K562 (cell line): Measurements from ENCODE around the gene BST1. TPM values are rescaled to one million over a fixed set of nuclear protein-coding genes. Genes with fewer than 3 reads are reported as not detected.
A peak's percentile ranks its signal among the peaks of the same experiment; 100 is the strongest.

ENCODE experiments used
- ATAC-seq: fragments of 200-7000 bp; cut with Tn5 transposase; 3 replicates; pipeline ENCODE4 v1.9.1; 2020; ENCODE audit warnings: moderate library complexity
- BruUV-seq: library from RNA; stranded (reverse); fragments of 400-500 nt; replicated peaks from 2 replicates; lab custom pipeline; 2021; lab: Mats Ljungman, UMichigan
- CTCF ChIA-PET: fragments of 300-600 bp; formaldehyde crosslinking; extraction: SDS; loops from one replicate; lab custom pipeline; 2021; ENCODE audit warnings: low intra/inter-chr PET ratio; lab: Yijun Ruan, JAX
- POLR2A ChIA-PET: fragments of 300-600, 350-650 bp; sonication (Branson Sonifier 250); formaldehyde crosslinking; extraction: SDS; loops from one replicate; lab custom pipeline; 2021; ENCODE audit warnings: antibody characterized with exemption, inconsistent platforms; lab: Yijun Ruan, JAX
- DNase-seq, 4 experiments: peaks; one replicate each; pipeline versions ENCODE4 v3.0.0 to v3.0.0-alpha.2; 2011 to 2018; ENCODE audit warnings: low spot score in 3 of 4, mixed read lengths in 3 of 4; ENCODE audit errors: extremely low read depth in 1 of 4
- FAIRE-seq: peaks from 2 replicates; lab custom pipeline; 2011; peaks lifted over from hg19 to GRCh38; lab: Jason Lieb, UNC
- H2AFZ ChIP-seq: 2 replicates; pipeline ENCODE4 v1.6.0; 2011; ENCODE audit warnings: low read depth, low read length, control low read depth, inconsistent platforms
- H3K27ac ChIP-seq: fragments of 200-600 bp; 3 replicates; pipeline ENCODE4 v1.8.0; 2011; ENCODE audit warnings: low read depth, mild to moderate bottlenecking, control low read depth, inconsistent platforms, low read length, moderate library complexity, mixed read lengths; ENCODE audit errors: extremely low read depth
- H3K27me3 ChIP-seq, 2 experiments: fragments of 300-600 bp in 1 of 2; 2 replicates in 1 of 2; 3 replicates in 1 of 2; pipeline versions ENCODE4 v1.6.0 to v1.8.0; 2011; ENCODE audit warnings: inconsistent platforms in 2 of 2, low read length in 2 of 2, mild to moderate bottlenecking in 1 of 2, mixed read lengths in 1 of 2, moderate library complexity in 1 of 2; ENCODE audit not compliant: control insufficient read depth in 2 of 2, insufficient read depth in 2 of 2
- H3K36me3 ChIP-seq: fragments of 300-600 bp; 3 replicates; pipeline ENCODE4 v1.8.0; 2011; ENCODE audit warnings: mild to moderate bottlenecking, low read length, inconsistent platforms; ENCODE audit not compliant: control insufficient read depth, insufficient read depth
- H3K4me1 ChIP-seq, 2 experiments: fragments of 200-600 bp in 1 of 2; replicated peaks in 1 of 2; 2 replicates in 1 of 2; 3 replicates in 1 of 2; pipeline versions ENCODE4 v1.5.1 to v1.8.0; 2011; ENCODE audit warnings: inconsistent platforms in 2 of 2, low read length in 2 of 2, mild to moderate bottlenecking in 1 of 2, mixed read lengths in 1 of 2, moderate library complexity in 1 of 2; ENCODE audit not compliant: control insufficient read depth in 2 of 2, insufficient read depth in 2 of 2
- H3K4me2 ChIP-seq: 2 replicates; pipeline ENCODE4 v1.6.1; 2011; ENCODE audit warnings: low read length, control low read depth, inconsistent platforms, mixed read lengths; ENCODE audit not compliant: insufficient read depth
- H3K4me3 ChIP-seq: fragments of 200-600 bp; sonication (generic), shearing (Covaris generic); 2 replicates; pipeline ENCODE4 v1.5.1; 2016; ENCODE audit warnings: control low read depth, inconsistent platforms
- H3K79me2 ChIP-seq: fragments of 200-600 bp; 3 replicates; pipeline ENCODE4 v1.8.0; 2011; ENCODE audit warnings: low read length, inconsistent platforms; ENCODE audit not compliant: control insufficient read depth, insufficient read depth
- H3K9ac ChIP-seq, 2 experiments: 2 replicates each; pipeline versions ENCODE4 v1.6.0 to v1.6.1; 2011; ENCODE audit warnings: low read depth in 2 of 2, low read length in 2 of 2, control low read depth in 1 of 2, inconsistent platforms in 1 of 2, mild to moderate bottlenecking in 1 of 2, mixed read lengths in 1 of 2; ENCODE audit not compliant: insufficient read depth in 1 of 2
- H3K9me1 ChIP-seq: one replicate; pipeline ENCODE4 v1.6.0; 2011; ENCODE audit warnings: inconsistent platforms, mild to moderate bottlenecking, low read length, moderate library complexity; ENCODE audit not compliant: control insufficient read depth, insufficient read depth
- H3K9me3 ChIP-seq: replicated peaks from 2 replicates; pipeline ENCODE4 v1.5.1; 2011; ENCODE audit warnings: low read depth, low read length, inconsistent platforms; ENCODE audit not compliant: control insufficient read depth, insufficient read depth
- H4K20me1 ChIP-seq: replicated peaks from 2 replicates; pipeline ENCODE4 v1.6.1; 2011; ENCODE audit warnings: low read length, inconsistent platforms, mixed read lengths; ENCODE audit not compliant: control insufficient read depth, insufficient read depth
- ADNP ChIP-seq: fragments of 200-800 bp; sonication (Bioruptor generic); IDR thresholded peaks from 2 replicates; pipeline ENCODE4 v1.6.1; 2016; ENCODE audit warnings: missing genetic modification characterization, missing compliant biosample characterization
- KDM1A ChIP-seq, 2 experiments: fragments of 450-650 bp; IDR thresholded peaks; 2 replicates each; pipeline ENCODE4 v1.6.1; 2016; ENCODE audit warnings: mild to moderate bottlenecking in 2 of 2
- MYBL2 ChIP-seq, 2 experiments: fragments of 450-650 bp in 1 of 2; sonication (generic) in 1 of 2; formaldehyde crosslinking in 1 of 2; IDR thresholded peaks; 2 replicates each; pipeline versions ENCODE4 v1.6.1 to v1.8.1; 2017 to 2022; ENCODE audit warnings: borderline replicate concordance in 1 of 2, inconsistent platforms in 1 of 2, low read depth in 1 of 2, mild to moderate bottlenecking in 1 of 2, missing genetic modification reagents in 1 of 2, moderate library complexity in 1 of 2
- ZNF57 ChIP-seq: fragments of 450-650 bp; formaldehyde crosslinking; IDR thresholded peaks from 2 replicates; pipeline ENCODE4 v1.4.0; 2020; ENCODE audit warnings: mild to moderate bottlenecking, moderate library complexity
- WGBS: fragments of 100-300 bp; shearing (Covaris generic); methylation state at CpG from one replicate; pipeline ENCODE4 v1.1.6; 2016; ENCODE audit warnings: low coverage, mixed read lengths; ENCODE audit not compliant: insufficient coverage; ENCODE audit errors: missing lambda C conversion rate; 5-methylcytosine and 5-hydroxymethylcytosine counted together
- in situ Hi-C: fragments of 300-500 bp; cut with MboI; formaldehyde crosslinking; loops from 4 replicates; pipeline ENCODE4 v1.15.0; 2018; ENCODE audit warnings: inconsistent platforms, mixed read lengths
- intact Hi-C: fragments of 100-400 bp; cut with micrococcal nuclease; formaldehyde crosslinking; loops from 2 replicates; pipeline ENCODE4 v1.14.2; 2022
- polyA plus RNA-seq, 8 experiments: library from polyadenylated mRNA; depleted of rRNA in 4 of 8; stranded (reverse) in 5 of 8; unstranded in 3 of 8; fragments of >200 nt; fragmentation: Nextera tagmentation in 2 of 8; fragmentation: Illumina TruSeq in 1 of 8; extraction: Ambion mirVana in 2 of 8; extraction: Trizol in 1 of 8; gene quantifications; 2 replicates each; pipeline versions ENCODE4 v1.2.1 to v1.2.3, GENCODE V29; 2011 to 2014; ENCODE audit warnings: inconsistent platforms in 1 of 8, missing spikeins in 1 of 8
- total RNA-seq, 7 experiments: library from RNA; depleted of rRNA in 6 of 7; stranded (reverse); fragments of >200 nt in 6 of 7; fragmentation: Illumina TruSeq in 2 of 7; extraction: Trizol in 2 of 7; gene quantifications; 2 replicates each; pipeline versions ENCODE4 v1.2.1 to v1.2.3, GENCODE V29; 2011 to 2021; ENCODE audit warnings: low replicate concordance in 1 of 7

Gene BST1
- total and polyA plus RNA-seq, 9 of the 15 experiments (the other 6 are each of a cell fraction or from before 2014, with no cell fraction given), result 0.04 to 0.38 (median 0.07) TPM; not detected in 6

GRCh38 chr4:15691346-15692135 is 11.3 kb upstream of the BST1 start:
- intact Hi-C loops, result no loop called here
- no peak for FAIRE-seq
- Histone ChIP-seq H2AFZ (no peak overlapping the region), H4K20me1 (no peaks in the 10 kb centered on the region), H3K9ac (no peak overlapping the region), H3K36me3 (peaks cover 16% of the 10 kb centered on the region; the same call in 2 of the 3 replicates), H3K9me3 (no peaks in the 10 kb centered on the region; the same call in 1 of the 2 replicates), H3K4me1 (no peaks in the 10 kb centered on the region), H3K27ac (no peak overlapping the region)
- BruUV-seq, result no TSS peak
- CTCF ChIA-PET, result no interaction called here
- TF ChIP-seq ZNF57 (CRISPR knock-in tag), result no peak
- TF ChIP-seq KDM1A (IDR thresholded peaks at IDR 0.05), result 0 out of 4 replicates have a peak, but pooled peaks of 1 of the 2 experiments have one; percentile 24
- no peak for TF ChIP-seq ADNP
- TF ChIP-seq MYBL2 (IDR thresholded peaks at IDR 0.05; ENCODE audit: low read depth), result no peak
- TF ChIP-seq MYBL2 (CRISPR knock-in tag; IDR thresholded peaks at IDR 0.05; ENCODE audit: borderline replicate concordance), result no peak
- TF ChIP-seq, all 486 proteins: peak for 1
- ATAC-seq (peak; percentile 25; the same call in 1 of the 3 replicates), DNase-seq (no peak)
- no peaks in the 10 kb centered on the region for H3K9me1 ChIP-seq
- no peaks in the 10 kb centered on the region for H3K79me2 ChIP-seq
- in situ Hi-C loops, result no loop called here
- 13% methylated on average over 3 of the region's 3 CpGs for WGBS
- H3K4me3 ChIP-seq, result no peak overlapping the region
- H3K27me3 ChIP-seq, result peaks cover 8 to 9% of the 10 kb centered on the region in 2 experiments; a peak in 3 of 5 replicates
- POLR2A ChIA-PET, result no interaction called here
- H3K4me2 ChIP-seq, result no peak overlapping the region
